Hematopoietic multipotent progenitor cell treated with erythropoietin and hydrocortisone succinate and interleukin-3 and kit ligand, for 4 days (in vitro differentiated cells): ENCODE measurements around the gene TGFA.

ENCODE experiments used
- DNase-seq: peaks from one replicate; pipeline ENCODE4 v3.0.0-alpha.2; 2015

Gene TGFA

DNA sequence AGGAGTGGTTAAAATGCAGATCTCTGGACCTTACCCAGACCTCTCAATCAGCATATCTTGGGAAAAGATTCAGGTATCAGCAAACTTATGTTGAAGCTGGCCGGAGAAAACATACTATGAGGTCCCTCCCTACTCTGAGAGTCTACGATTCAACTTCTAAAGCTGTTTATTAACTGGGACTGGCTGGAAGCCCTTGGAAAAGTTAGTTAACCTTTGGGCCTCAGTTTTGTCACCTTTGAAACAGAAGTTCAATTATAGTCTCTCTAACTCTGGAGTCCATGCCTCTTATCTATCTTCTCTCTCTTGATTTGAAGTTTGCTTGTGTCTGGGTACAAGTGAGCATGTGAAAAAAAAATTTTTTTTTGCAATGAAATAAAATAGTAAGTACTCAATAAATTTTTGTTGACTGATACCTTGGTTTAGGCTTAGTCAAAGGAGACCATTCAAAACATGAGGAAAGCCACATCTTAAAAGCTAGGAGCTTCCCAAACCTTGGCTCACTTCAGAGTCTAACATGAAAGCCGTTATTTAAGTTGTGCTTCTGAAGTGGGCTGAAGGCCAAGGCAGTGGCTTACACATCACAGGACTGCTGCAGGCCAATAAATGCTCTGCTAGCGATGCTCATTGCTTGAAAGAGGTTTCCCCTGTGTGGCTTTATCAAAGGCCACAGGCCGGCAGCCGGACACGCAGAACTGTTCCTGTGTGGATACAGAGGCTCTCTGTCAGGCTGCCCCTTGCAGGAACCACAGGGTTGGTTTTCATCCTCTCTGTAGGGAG is 141.1 kb downstream of the TGFA start:
- DNase-seq, result no peak

- DNase-seq, result no peak
These were observed 142.0 kb downstream of the TGFA start for GRCh38 chr2:70411483-70412125.

DNA sequence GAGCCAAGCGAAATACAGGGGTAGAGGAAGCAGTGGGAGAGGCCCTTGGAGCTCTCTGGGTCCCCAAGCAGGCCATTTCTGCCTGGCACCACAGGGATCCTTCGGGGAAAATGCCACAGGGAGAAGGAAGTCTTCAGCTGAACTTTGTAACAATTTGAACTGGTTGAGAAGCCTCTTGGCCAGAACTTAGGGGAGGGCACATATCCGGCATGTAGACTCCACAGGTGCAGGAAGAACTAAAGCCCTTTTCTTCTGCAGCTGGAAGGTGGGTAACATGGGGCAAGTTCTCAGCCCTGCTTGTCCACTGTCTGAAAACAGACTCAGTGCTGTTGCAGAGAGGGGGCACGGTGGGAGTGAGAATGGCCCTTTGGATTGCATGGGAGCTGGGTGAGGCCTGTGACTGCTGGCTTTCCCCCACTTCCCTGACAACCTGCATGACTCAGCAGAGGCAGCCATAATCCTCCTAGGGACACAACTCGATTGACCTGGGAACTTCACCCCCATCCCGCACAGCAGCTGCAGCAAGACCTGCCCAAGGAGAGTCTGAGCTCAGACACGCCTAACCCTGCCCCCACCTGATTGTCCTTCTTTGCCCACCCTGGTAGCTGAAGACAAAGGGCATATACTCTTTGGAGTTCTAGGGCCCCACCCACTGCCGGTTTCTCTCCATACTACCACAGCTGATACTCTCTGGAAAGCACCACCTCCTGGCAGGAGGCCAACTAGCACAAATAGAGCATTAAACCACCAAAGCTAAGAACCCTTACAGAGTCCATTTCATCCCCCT is 150.2 kb downstream of the TGFA start:
- peak; percentile 13 for DNase-seq

DNA sequence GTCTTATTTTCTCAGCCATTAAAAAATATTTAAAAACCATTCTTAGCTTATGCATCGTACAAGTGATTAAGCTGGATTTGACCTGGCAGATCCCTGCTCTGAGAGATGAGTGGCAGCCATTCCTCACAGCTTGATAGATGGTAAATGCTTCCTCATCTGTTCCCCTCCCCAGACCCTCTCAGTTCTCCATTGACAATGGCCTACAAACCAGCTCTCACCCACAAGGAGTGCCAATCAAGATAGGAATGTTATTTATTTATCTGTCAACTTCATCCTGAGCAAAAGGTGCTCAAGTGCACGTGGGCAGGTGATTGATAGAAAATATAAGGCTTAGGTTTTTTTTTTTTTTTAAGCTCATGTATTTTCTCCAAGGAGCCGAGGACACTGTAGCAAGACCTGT is 153.1 kb downstream of the TGFA start:
- no peak for DNase-seq

DNA sequence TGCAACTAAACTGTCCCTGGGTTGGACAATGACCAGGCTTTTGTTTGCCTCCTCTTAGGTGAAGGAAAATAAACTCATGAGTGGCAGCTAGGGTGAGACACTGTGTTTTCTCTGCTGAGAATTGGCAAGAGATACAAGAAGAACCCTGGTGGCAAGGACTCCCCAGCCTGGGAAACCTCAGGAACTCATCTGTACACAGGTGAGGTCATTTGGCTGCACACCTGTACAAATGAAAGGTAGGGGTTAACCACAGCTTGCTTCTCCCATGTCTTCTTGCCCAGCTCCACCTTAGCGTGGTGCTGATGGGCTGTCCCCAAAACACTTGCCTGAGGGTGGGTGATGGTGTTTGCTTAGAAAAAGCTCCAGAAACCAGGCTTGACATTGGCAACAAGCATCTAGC is 154.6 kb downstream of the TGFA start:
- no peak for DNase-seq
